GM15510 (cell line): ENCODE results near the gene ATG4A.

ENCODE experiments used
- POLR2A ChIP-seq: IDR thresholded peaks from 3 replicates; pipeline ENCODE4 v1.6.1; 2011; ENCODE audit warnings: borderline replicate concordance; ENCODE audit not compliant: insufficient read length; ENCODE audit errors: extremely low read depth

ATG4A gene

DNA sequence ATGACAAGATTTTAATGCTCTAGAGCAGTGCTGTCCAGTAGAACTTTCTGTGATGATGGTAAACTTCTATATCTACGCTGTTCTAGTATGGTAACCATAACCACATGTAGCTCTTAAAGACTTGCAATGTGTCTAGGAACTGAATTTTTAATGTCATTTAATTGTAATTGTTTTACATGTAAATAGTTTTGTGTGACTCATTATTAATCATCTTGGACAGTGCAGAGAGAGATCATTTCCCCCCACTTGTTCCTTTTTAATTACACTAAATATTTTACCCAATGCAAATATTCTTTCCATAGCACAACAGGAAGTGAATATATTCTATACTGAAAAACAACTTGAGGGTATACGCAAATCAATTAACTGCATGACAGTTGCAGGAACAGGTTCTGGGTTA, 5.8 kb downstream of the ATG4A start:
- TF ChIP-seq POLR2A: no peak

DNA sequence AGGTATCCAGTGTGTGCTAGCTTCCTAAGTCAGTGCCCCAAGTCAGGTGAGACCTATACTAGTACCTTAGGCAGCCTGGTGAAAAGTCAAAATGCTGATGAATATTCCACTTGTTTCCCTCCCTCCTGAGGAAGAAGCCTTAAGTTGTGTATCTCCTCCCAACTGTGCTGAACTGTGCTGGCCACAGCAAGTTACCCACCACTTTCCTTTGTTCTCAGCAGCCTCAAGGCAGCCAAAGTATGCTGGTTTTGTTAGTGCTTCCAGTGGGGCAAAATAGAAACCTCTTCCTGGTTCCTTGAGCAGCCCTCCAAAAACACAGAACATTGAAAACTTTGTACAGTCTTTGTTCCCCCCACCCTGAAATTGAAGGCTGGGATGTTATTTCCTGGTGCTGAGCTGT, 13.9 kb downstream of the ATG4A start:
- TF ChIP-seq POLR2A: no peak

DNA sequence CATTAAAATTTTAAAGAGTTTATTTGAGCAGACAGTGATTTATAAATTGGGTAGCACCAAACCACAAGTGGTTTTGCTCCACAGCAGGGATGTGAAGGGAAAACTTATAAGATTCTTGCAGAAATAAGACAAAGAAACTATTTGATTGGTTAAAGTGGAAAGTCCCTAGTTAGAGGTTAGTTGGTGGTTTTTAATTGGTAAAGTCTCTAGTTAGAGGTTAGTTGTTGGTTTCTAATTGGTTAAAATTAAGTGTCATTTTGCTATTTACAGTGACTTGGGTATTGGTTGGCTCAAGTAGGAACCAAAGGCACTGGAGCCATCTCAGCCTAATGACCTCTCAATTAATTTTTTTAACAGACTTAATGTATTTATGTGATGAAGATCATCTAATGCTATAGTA, 23.0 kb downstream of the ATG4A start:
- no peak for TF ChIP-seq POLR2A

DNA sequence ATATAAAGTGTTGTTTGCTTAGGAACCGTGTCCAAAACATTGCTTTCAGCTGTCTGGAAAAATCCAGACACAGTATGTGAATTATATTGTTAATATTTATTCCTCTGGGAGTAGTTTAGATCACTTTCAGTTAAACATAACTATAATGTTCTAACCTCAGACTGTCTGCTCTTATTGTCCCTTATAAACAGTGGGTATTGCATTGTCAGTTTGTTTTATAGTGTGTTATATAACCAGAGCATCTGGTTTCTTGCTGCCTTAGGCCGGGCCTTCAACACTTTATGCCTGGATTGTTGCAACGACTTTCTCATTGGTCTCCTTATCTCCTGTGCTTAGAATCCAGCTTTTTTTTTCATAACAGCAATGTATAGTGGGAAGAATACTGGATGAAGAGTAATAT, 26.4 kb downstream of the ATG4A start:
- TF ChIP-seq POLR2A: no peak

DNA sequence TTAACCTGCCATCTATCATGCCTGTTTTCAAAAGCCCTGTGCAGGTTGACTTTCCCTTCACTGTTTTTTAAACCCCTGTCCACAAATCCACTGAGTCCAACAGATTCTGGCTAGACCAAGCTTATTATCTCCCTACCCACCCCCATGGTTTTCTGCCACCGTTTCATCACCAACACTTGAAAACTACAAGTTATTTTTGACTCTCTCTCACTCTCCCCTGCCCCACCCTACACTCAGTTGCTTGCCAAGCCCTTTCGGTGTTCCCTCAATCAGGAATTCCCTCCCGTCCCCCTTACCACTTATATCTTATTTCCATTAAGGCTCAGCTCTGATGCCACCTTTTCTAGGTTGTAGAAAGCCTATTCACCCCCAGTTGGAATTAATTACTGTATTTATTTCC, 29.7 kb downstream of the ATG4A start:
- no peak for TF ChIP-seq POLR2A

DNA sequence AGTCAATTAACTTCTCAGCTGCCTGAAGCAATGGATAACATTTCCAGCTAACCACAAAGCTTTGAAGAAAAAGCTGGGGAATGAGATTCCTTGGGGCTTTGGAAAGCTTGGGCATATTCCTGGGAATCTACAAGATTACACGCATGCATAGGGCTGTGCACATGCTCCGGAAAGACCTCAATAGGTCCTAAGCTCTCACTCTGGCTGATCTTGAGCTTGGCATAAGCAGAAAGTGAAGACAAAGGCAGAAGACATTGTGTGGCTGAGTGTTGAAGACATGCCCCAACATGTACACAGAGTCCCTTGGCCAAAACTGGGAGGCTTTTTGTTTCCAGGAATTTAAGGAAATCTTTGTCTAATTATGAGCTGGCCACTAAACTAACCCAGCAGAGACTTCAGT, 31.2 kb downstream of the ATG4A start:
- no peak for TF ChIP-seq POLR2A

DNA sequence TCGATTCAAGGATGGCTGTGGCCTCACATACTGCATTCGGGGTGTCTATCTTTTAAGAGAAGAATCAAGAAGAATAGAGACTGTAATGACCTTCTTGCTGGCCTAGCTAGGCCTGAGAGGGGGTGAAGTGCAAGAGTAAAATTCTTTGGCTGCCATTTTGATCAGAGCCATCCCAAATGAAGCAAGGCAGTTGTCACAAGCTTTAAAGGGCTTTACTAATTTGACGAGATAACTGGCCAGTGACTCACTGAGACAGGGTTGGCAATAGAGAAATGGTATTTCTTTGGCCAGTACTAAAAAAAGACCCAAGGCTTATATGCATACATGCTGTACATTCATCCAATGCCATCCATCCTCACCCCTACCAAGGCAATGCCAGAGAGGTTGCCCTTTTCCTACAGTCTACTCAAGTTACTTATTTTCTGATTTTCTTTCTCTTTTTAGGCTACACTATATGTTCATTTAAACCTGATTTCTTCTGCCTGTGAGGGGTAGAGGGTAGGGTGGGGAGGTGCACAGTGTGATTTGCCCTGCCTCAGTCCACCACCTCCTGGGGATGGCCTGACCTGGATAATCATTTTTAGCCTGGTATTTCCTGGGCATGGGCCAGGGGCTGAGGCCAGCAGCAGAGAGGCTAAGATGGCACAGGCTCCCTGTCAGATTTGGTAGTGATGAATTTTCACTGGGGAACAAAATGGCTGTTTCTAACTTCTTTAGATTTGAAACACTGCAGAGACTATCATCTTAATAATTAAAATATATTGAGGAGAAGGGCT, 32.2 kb downstream of the ATG4A start:
- TF ChIP-seq POLR2A: no peak

DNA sequence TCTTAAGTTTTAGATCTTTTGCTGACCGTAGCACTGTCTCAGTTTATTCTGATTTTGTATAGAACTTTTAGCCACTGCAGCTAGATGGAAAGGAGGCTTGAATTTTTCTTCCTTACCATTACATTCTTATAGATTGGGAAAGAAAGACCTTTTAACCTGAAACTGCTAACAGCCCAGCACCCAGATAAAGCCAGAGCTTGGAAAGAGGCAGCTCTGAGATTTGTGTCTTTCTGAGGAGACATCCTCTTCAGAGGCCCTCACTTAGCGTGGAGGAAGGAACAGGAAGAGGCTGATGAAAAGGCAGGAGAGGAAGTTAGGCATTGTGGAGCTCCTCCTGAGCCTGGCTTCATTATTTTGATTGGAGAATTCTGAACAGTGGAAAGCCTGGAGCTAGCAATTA, 35.1 kb downstream of the ATG4A start:
- TF ChIP-seq POLR2A: no peak

DNA sequence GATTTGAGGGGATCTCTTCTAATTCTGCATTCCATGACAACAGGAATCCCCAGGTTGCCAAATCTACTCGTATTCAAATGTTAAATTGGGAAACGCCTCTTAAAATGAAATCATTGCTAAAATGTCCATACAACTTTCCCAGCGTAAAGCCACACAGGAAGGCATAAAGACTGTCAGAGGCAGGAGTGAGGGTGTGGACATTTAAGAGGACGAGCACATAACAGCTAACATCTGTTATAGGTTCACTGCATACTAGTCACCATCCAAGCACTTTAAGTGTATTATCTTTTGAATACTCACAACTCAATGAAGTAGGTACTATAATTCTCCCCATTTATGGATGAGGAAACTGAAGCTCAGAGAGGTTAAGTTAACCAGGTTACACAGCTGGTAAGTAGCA, 35.6 kb downstream of the ATG4A start:
- TF ChIP-seq POLR2A: no peak

DNA sequence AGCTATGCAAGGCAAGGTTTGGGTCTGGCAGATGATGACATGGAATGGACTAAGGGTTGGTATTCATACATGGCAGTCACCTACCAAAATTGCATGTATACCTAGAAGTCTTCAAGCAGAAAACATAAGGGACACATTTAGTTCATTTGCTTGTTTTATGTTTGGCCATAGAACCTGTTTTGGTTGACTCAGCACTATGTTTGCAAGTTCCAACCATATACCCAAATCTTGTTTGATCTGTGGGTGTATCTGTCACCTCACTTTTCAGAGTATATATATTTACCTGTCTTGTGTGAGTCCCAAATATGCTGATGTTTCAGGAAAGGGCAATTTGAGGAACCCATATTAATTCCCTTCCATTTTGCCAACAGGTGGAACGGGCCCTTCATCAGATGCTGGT, 39.3 kb downstream of the ATG4A start:
- TF ChIP-seq POLR2A: no peak

DNA sequence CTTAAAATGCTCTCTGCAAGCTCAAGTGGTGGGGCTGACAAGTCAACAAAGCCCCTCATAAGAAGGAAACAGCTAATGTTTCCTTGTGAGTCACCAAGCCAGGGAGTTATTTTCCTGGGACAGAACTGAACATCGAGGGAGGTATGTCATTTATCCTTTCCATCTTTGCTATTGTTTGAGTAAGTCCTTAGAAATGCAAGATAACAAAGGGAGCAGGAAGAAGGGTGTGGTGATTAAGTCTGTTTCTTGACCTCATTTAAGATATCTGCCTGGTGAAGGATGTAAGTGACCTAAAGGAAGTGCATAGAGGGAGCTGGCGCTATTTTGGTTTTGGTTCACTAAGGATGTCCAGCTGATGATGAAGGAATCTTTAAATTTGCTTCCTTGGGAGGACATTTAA, 39.9 kb downstream of the ATG4A start:
- TF ChIP-seq POLR2A: no peak

DNA sequence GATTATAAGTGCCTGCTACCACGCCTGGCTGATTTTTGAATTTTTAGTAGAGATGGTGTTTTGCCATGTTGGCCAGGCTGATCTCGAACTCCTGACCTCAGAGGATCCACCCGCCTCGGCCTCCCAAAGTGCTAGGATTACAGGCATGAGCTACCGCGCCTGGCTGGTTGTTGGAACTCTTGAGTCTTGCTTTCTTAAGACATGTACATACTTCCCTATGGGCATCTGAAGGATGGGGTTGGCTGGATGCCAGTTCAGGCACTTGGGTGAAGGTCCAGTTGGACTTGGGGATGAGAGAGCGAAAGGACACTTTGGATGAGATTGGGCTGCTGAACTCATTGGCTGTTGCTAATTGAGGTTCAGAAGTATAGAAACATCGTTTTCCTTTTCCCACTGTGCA, 40.5 kb downstream of the ATG4A start:
- no peak for TF ChIP-seq POLR2A

DNA sequence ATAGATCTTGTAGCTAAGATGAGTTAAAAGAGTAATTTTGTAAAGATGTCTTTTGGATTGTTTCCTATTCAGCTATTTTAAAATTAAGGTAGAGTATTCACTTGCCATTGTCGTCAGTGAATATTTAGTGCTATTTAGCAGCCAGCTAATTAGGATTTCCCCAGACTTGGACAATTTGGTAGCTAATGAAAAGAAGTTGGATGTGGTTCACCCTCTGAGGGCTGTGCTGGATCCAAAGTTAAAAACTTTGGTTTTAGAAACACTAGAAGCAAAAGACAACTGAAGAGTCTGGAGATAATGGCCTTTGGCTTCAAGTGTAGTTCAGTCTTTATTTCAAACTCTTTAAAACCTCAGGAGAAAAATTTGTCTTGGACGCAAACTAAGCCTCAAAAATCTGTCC, 41.3 kb downstream of the ATG4A start:
- TF ChIP-seq POLR2A: no peak

DNA sequence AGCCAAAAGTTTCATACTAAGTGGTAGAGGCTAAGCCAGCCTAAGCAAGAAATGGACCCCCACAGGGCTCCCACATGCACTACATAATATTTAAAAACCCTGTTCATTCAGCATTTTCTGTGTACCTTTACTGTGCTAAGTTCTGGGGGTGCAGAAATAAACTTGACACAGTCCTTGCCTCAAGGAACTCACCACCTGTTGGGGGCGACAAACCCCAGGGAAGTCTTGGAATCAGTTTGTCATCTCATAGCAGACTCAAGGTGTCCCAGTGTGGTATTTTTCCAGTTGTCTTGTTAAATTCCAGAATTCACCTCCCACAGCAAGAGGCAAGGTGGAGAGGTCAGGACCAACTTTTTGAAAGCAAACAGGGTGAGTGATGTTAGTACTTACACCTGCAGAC, 43.1 kb downstream of the ATG4A start:
- no peak for TF ChIP-seq POLR2A

DNA sequence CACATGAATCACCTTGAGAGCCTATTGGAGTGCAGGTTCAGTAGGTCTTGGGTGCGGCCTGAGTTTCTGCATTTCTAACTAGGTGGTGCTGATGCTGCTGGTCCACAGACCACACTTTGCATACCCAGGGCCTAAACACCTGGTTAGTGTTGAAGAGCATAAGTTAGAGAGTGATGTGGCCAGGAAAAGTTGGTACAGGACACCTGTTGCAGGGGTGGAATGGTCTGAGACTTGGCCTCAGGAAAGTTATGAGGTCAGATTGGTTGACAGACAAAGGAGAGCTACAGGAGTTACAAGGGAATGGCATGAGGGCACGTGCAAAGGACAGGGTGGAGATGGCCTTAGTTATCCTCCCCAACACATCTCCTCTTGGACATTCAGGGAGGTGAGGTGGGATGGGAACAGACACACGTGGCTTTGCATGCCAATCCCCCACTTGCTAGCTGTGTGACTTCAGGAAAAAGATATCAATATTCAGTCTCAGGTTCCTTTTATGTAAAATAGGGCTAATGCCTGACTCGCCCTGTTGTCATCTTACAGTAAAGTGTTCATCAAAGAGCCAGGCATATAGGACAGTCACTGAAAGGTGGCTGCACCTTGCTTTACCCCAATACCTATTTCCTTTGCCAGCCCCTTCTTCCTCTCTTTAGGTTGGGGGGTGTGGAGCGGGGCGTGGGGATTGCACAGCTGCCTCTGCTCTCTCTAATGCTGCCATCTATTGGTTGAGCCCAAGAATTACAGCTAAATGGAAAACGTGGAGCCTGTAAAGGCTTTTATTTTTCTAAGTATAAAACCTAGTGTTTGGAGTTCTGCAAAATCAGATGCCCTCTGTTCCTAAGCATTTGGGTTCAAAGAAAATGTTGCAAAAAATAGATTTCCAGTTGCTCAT, 47.5 kb downstream of the ATG4A start:
- TF ChIP-seq POLR2A: no peak

DNA sequence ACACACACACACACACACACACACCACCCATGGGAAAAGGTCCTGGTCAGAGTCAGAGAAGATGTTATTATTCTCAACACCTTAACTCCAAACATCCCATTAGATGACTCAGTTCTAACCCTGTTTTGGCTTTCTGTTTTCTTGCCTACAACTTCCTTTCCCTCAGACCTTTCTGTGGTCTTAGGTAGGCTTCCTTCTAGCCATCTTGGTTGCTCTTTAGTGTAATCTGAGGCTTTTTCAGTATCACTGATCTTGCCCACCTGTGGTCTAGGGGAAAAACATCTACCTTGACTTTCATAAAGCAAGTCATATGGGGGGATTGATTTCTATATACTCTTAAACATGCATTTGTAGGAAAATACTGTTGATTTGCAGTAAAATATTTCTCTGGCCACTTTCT, 56.9 kb downstream of the ATG4A start:
- no peak for TF ChIP-seq POLR2A
